Urinary bladder (tissue), 4 donors: ENCODE measurements around the gene KLLN. TPM values are rescaled to one million over a fixed set of nuclear protein-coding genes. Genes with fewer than 3 reads are reported as not detected.
"Not testable (repeated sequence)": the region's sequence is repeated elsewhere in the genome, so short reads cannot be mapped to it uniquely, and the experiment has no call there.

Experiments used
- DNase-seq: peaks from one replicate; pipeline ENCODE4 v3.0.0-alpha.2; 2015; ENCODE audit errors: extremely low spot score
- H3K27ac ChIP-seq: one replicate; pipeline ENCODE4 v1.5.1; 2013; ENCODE audit warnings: low read depth, mild to moderate bottlenecking, moderate library complexity
- H3K36me3 ChIP-seq: one replicate; pipeline ENCODE4 v1.6.1; 2013; ENCODE audit warnings: mild to moderate bottlenecking, moderate library complexity; ENCODE audit not compliant: insufficient read depth
- H3K4me1 ChIP-seq: one replicate; pipeline ENCODE4 v1.6.1; 2013; ENCODE audit warnings: mild to moderate bottlenecking, moderate library complexity; ENCODE audit not compliant: insufficient read depth
- H3K4me3 ChIP-seq: one replicate; pipeline ENCODE4 v1.5.1; 2013; ENCODE audit warnings: low read depth, low read length
- WGBS: extraction: QIAGEN DNeasy Blood & Tissue Kit; methylation state at CpG from one replicate; pipeline ENCODE4 v1.1.7; 2013; 5-methylcytosine and 5-hydroxymethylcytosine counted together
- polyA plus RNA-seq: library from polyadenylated mRNA; stranded (reverse); fragments of 200-250 nt; gene quantifications from one replicate; pipeline ENCODE4 v1.2.3, GENCODE V29; 2013
- total RNA-seq: library from RNA; depleted of rRNA; stranded (reverse); fragments of >200 nt; gene quantifications from one replicate; pipeline ENCODE4 v1.2.3, GENCODE V29; 2014
- donor health status: healthy with polysubstance abuse.
- donor health status: healthy.

The KLLN gene, protein sequence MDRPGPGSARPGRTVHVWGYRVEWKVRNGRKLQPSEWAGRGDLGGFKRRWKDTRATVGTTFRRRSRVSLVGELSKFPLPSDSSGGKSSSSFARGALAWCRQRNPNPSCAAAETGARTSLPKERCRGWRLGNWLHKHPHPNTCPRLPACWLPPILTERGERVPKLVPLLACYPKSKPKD
- 0.63 TPM for total RNA-seq
- 0.46 TPM for polyA plus RNA-seq

DNA sequence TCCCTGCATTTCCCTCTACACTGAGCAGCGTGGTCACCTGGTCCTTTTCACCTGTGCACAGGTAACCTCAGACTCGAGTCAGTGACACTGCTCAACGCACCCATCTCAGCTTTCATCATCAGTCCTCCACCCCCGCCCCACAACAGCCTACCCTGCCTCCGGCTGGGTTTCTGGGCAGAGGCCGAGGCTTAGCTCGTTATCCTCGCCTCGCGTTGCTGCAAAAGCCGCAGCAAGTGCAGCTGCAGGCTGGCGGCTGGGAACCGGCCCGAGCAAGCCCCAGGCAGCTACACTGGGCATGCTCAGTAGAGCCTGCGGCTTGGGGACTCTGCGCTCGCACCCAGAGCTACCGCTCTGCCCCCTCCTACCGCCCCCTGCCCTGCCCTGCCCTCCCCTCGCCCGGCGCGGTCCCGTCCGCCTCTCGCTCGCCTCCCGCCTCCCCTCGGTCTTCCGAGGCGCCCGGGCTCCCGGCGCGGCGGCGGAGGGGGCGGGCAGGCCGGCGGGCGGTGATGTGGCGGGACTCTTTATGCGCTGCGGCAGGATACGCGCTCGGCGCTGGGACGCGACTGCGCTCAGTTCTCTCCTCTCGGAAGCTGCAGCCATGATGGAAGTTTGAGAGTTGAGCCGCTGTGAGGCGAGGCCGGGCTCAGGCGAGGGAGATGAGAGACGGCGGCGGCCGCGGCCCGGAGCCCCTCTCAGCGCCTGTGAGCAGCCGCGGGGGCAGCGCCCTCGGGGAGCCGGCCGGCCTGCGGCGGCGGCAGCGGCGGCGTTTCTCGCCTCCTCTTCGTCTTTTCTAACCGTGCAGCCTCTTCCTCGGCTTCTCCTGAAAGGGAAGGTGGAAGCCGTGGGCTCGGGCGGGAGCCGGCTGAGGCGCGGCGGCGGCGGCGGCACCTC is at the start of gene KLLN, which contains the start of gene PTEN:
TSS of gene KLLN (minus strand) at position 481 of the 891 bp plus-strand sequence. CDS start 1,046 bp downstream, outside the sequence.
TSS of gene PTEN (plus strand) at position 573 of the 891 bp plus-strand sequence. CDS start 845 bp downstream, outside the sequence.
- under 1% methylated on average over 89 of the region's 89 CpGs for WGBS
- no peaks in the 10 kb centered on the region for H3K36me3 ChIP-seq
- no peaks in the 10 kb centered on the region for H3K4me1 ChIP-seq
- DNase-seq: peak; percentile 80
- peak within 1 kb of the TSS; percentile 99 for H3K27ac ChIP-seq
- H3K4me3 ChIP-seq: peak within 1 kb of the TSS; percentile 97

DNA sequence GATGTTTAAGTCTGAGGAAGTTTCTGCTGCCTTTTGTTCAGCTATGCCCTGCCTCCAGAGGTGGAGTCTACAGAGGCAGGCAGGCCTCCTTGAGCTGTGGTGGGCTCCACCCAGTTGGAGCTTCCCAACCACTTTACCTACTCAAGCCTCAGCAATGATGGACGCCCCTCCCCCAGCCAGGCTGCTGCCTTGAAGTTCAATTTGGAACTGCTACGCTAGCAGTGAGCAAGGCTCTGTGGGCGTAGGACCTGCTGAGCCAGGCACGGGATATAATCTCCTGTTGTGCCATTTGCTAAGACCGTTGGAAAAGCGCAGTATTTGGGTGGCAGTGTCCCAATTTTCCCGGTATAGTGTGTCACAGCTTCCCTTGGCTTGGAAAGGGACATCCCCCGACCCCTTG is 40.1 kb upstream of the KLLN start:
- H3K4me1 ChIP-seq, H3K4me3 ChIP-seq, DNase-seq, H3K27ac ChIP-seq, H3K36me3 ChIP-seq: not testable (repeated sequence)
- WGBS: 98% methylated on average over 8 of the region's 8 CpGs

DNA sequence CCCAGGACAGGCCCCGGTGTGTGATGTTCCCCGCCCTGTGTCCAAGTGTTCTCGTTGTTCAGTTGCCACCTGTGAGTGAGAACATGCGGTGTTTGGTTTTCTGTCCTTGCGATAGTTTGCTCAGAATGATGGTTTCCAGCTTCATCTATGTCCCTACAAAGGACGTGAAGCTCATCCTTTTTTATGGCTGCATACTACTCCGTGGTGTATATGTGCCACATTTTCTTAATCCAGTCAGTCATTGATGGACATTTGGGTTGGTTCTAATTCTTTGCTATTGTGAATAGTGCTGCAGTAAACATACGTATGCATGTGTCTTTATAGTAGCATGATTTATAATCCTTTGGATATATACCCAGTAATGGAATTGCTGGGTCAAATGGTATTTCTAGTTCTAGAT is 34.6 kb upstream of the KLLN start:
- H3K36me3 ChIP-seq, H3K4me1 ChIP-seq, H3K4me3 ChIP-seq, DNase-seq, H3K27ac ChIP-seq: not testable (repeated sequence)
- WGBS: 95% methylated on average over 8 of the region's 8 CpGs

DNA sequence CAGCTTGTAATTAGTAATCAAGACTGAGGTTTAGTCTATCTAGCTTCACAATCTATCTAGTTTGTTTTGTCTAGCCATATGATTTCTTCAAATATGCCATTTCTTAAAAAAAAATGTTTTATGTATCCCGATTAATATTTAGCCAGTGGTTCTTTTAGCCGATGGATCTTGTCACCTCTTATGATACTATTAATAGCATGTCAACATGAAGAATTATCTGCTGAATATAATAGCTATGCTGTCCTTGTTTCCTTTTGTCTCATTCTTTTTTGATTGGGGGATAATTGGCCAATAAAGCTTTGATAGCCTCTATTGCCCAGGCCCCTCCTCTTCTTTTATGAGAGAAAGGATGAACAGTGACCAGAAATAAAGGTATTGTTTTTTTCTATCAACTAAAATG is 32.9 kb upstream of the KLLN start:
- DNase-seq: no peak
- WGBS: 79% methylated on average over 2 of the region's 2 CpGs
- H3K27ac ChIP-seq: no peak overlapping the region
- no peaks in the 10 kb centered on the region for H3K4me1 ChIP-seq
- H3K4me3 ChIP-seq: no peak overlapping the region
- no peaks in the 10 kb centered on the region for H3K36me3 ChIP-seq

DNA sequence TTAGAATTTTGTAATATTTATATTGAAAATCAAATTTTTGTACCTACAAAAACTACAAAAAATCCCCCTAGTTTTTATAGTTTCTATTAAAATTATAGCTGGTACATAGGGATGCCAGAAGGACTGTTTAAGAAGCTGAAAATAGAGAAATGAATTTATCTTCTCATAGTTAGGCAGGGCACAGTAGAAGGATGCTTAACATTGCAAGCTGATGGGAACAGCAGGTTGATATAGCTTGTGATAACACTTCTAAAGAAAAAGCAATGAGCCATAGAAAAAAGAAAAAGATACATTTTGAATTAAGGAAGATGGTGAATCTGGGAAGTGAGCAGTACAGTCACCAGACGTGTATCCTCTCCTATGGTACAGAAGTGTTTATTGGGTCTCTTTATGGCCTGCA is 32.1 kb upstream of the KLLN start:
- no peaks in the 10 kb centered on the region for H3K4me1 ChIP-seq
- no peak for DNase-seq
- H3K36me3 ChIP-seq: no peaks in the 10 kb centered on the region
- H3K27ac ChIP-seq: no peak overlapping the region
- no peak overlapping the region for H3K4me3 ChIP-seq
- 68% methylated on average over 1 of the region's 1 CpG for WGBS

DNA sequence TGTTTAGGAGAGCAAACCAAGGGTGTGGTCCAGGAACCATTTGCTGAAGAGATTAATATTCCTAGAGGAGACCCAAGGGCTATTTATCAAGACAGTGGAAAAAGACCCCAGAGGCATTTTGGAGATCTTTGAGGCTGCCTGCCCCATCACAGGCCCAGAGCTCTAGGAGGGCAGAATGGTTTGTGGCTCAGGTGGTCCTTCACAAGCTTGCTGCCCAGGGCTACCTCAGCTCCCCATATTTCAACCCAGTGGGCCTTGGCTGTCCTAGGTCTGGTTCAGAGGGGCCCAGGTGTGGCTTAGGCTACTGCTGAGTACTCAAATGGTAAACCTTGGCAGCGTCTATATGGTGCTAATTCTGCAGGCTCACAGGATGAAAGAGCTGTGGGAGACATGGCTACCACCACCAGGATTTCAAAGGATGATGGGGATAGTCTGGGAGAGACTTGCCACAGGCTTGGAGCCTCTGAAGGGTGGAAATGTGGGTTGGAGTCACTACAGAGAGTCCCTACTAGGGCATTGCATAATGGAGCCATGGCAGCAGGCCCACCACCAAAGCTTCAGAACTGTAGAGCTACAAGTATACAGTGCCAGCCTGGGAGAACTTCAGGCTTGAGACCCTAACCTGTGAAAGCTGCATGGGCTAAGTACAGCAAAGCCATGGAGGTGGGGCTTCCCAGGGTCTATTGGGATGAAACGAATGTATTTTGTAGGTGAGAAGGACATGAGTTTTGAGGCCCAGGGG is 24.4 kb upstream of the KLLN start:
- 98% methylated on average over 2 of the region's 2 CpGs for WGBS
- Histone ChIP-seq H3K36me3 (peaks cover 1% of the 10 kb centered on the region), H3K4me1 (no peaks in the 10 kb centered on the region), H3K4me3 (no peak overlapping the region), H3K27ac (no peak overlapping the region)
- DNase-seq: no peak

DNA sequence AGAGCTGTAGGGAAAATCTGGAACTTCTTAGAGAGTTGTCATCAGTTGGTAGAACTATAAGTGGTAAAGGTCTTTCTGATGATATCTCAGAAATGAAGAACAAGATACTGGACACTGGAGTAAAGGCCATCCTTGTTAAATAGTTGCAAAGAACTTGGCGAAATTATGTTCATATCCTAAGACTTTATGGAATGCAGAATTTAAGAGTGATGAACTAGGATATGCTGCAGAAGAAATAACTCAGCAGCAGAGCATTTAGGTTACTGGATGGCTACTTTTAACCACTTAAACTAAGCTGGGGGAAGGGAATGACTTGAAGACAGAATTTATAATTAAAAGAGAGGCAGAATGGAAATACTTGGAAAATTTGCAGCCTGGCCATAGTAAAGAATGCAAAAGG is 23.8 kb upstream of the KLLN start:
- no peak overlapping the region for H3K4me3 ChIP-seq
- 96% methylated on average over 1 of the region's 1 CpG for WGBS
- H3K27ac ChIP-seq: no peak overlapping the region
- peaks cover 1% of the 10 kb centered on the region for H3K36me3 ChIP-seq
- DNase-seq: no peak
- no peaks in the 10 kb centered on the region for H3K4me1 ChIP-seq

DNA sequence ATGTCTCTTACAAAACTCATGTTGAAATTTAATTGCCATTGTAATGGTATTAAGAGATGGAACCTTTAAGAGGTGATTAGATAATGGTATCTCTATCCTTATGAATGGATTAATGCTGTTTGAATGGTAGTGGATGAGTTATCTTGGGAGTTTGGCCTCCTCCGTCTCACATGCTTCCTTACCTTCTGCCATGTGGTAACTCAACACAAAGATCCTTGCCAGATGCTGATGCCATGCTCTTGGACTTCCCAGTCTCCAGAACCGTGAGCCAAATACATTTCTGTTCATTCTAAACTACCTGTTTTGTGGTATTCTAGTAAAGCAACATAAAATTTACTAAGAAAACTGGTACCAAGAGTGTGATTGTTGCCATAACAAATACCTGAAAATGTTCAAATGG is 23.3 kb upstream of the KLLN start:
- over 99% methylated on average over 2 of the region's 2 CpGs for WGBS
- no peaks in the 10 kb centered on the region for H3K4me1 ChIP-seq
- no peak overlapping the region for H3K4me3 ChIP-seq
- no peak for DNase-seq
- H3K27ac ChIP-seq: no peak overlapping the region
- H3K36me3 ChIP-seq: peaks cover 1% of the 10 kb centered on the region

DNA sequence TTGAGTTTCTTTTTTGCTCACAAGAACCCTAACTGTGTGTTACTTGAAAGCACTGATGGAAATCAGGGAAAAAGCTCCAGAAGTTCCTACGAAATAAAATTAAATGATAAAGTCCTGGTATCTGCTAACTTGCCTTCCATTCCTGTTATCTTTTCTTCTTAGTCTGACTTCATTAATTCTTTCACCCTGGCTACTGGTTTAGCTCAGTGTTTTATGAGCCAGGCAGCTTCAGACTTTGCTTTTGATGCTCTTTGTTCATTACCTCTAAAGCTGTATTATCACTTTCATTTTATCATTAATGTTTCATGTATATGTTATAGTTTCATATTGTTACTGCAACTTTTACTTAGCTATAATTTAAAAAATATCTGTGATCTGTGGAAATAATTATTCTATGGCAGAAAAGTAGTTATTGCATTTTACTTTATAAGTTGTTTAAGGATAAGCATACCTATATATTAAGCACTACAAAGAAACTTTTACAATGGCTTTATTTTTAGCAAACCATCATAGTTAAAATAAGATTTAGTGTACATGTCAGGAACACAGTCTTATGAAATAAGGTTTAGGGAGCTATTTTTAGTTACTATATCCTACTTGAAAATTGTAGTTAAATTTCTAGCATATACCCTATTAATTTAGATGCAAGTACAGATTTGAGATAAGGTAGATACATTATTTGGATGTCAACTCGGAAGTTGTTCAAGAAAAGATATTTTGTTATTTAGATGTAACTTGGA is 19.4 kb upstream of the KLLN start:
- no peaks in the 10 kb centered on the region for H3K4me1 ChIP-seq
- no peak overlapping the region for H3K4me3 ChIP-seq
- no peak overlapping the region for H3K27ac ChIP-seq
- DNase-seq: no peak
- 64% methylated on average over 2 of the region's 2 CpGs for WGBS
- H3K36me3 ChIP-seq: peaks cover 1% of the 10 kb centered on the region

DNA sequence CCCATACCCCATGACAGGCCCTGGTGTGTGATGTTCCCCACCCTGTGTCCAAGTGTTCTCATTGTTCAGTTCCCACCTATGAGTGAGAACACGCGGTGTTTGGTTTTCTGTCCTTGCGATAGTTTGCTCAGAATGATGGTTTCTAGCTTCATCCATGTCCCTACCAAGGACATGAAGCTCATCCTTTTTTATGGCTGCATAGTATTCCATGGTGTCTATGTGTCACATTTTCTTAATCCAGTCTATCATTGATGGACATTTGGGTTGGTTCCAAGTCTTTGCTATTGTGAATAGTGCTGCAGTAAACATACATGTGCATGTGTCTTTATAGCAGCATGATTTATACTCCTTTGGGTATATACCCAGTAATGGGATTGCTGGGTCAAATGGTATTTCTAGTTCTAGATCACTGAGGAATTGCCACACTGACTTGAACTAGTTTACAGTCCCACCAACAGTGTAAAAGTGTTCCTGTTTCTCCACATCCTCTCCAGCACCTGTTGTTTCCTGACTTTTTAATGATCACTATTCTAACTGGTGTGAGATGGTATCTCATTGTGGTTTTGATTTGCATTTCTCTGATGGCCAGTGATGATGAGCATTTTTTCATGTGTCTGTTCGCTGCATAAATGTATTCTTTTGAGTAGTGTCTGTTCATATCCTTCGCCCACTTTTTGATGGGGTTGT is 18.2 kb upstream of the KLLN start:
- DNase-seq, H3K4me3 ChIP-seq, H3K36me3 ChIP-seq, H3K4me1 ChIP-seq, H3K27ac ChIP-seq: not testable (repeated sequence)
- 98% methylated on average over 5 of the region's 5 CpGs for WGBS

DNA sequence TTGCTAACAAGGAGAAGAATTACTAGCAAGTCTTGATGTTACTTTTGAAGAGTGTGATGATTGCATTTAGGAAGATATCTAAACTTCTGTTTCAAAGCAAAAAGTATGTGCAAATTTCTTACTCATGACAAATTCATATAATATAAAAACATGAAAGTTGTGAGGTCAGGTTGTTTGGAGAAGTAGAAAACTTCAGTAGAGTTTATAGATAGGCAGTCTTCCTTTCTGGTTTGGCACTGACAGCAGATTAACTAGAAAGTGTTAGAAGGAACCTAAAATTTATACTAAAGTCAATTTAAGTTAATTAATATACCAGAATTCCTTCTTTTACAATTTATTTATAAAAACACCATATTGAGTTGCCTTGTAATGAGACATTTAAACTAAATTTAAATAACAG is 17.0 kb upstream of the KLLN start:
- no peak overlapping the region for H3K27ac ChIP-seq
- H3K4me1 ChIP-seq: no peaks in the 10 kb centered on the region
- peaks cover 1% of the 10 kb centered on the region for H3K36me3 ChIP-seq
- H3K4me3 ChIP-seq: no peak overlapping the region
- DNase-seq: no peak

DNA sequence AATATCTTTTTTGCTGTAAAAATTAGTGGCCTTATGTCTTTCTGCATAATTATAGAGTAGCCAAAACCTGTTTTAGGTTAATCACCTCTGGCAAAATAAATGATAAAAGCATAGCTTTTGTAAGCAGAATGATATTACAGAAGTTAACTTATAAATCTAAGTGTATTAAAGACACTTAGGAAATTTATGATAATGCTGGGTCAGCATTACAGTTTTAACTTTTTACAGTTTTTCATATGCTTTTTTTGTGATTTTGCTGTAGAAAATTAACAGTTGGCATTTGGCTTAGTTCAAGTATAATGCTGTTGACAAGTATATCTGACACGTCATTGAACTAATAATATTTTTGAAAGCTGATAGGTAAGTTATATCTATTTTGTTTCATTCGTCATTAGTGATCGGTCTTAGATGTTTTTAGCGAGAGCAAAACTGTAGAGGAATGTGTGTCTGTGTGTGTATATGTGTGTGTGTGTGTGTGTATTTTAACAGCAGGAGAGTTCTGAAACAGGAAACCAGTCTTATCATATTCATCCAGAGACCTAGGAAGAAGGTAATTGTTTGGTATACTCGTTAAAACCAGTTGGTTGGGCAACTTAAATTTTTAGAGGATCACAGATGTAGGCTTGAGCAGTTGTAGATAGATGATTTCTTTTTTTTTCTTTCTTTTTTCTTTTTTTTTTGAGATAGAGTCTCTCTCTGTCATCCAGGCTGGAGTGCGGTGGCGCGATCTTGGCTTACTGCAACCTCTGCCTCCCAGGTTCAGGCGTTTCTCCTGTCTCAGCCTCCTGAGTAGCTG is 15.5 kb upstream of the KLLN start:
- WGBS: 79% methylated on average over 9 of the region's 9 CpGs
- H3K36me3 ChIP-seq: peaks cover 1% of the 10 kb centered on the region
- H3K4me1 ChIP-seq: no peaks in the 10 kb centered on the region
- no peak overlapping the region for H3K4me3 ChIP-seq
- H3K27ac ChIP-seq: no peak overlapping the region
- DNase-seq: no peak
